Esophagus muscularis mucosa (tissue), 4 donors: ENCODE measurements around the gene SAMD7. TPM values are rescaled to one million over a fixed set of nuclear protein-coding genes. Genes with fewer than 3 reads are reported as not detected.

ENCODE experiments used
- DNase-seq: peaks from one replicate; pipeline ENCODE4 v3.0.0-alpha.2; 2017; ENCODE audit errors: extremely low spot score
- H3K27ac ChIP-seq, 4 donors: fragments of 200-600 bp; sonication (generic); replicated peaks in 1 of 4; 1 replicate in 3 of 4; 2 replicates in 1 of 4; pipeline ENCODE4 v1.5.1; 2016 to 2019; ENCODE audit warnings: mild to moderate bottlenecking in 1 of 4
- H3K27me3 ChIP-seq, 4 donors: fragments of 200-600 bp; sonication (generic); one replicate each; pipeline versions ENCODE4 v1.5.1 to v1.6.0; 2016 to 2019
- H3K36me3 ChIP-seq, 4 donors: fragments of 200-600 bp; sonication (generic); one replicate each; pipeline ENCODE4 v1.5.1; 2016 to 2019
- H3K4me1 ChIP-seq, 4 donors: fragments of 200-600 bp; sonication (generic); one replicate each; pipeline ENCODE4 v1.5.1; 2016 to 2019
- H3K4me3 ChIP-seq, 4 donors: fragments of 200-600 bp; sonication (generic); 1 replicate in 2 of 4; 2 replicates in 2 of 4; pipeline ENCODE4 v1.5.1; 2016 to 2019; ENCODE audit warnings: mild to moderate bottlenecking in 4 of 4, moderate library complexity in 1 of 4
- H3K9me3 ChIP-seq, 4 donors: fragments of 200-600 bp; sonication (generic); 1 replicate in 3 of 4; 2 replicates in 1 of 4; pipeline ENCODE4 v1.5.1; 2016 to 2019
- CTCF ChIP-seq, 3 experiments: fragments of 200-600 bp in 2 of 3; fragments of 450-650 bp in 1 of 3; sonication (generic) in 2 of 3; IDR thresholded peaks; one replicate each; pipeline ENCODE4 v1.5.1; 2017 to 2019; ENCODE audit warnings: antibody characterized with exemption in 3 of 3, mild to moderate bottlenecking in 2 of 3, moderate library complexity in 1 of 3
- EP300 ChIP-seq: sonication (generic); formaldehyde crosslinking; IDR thresholded peaks from one replicate; pipeline ENCODE4 v1.6.1; 2017; ENCODE audit warnings: antibody characterized with exemption
- POLR2A ChIP-seq: fragments of 450-650 bp; IDR thresholded peaks from one replicate; pipeline ENCODE4 v1.6.1; 2017; ENCODE audit warnings: antibody characterized with exemption, moderate library complexity, mild to moderate bottlenecking, low read depth
- POLR2AphosphoS5 ChIP-seq, 2 donors: sonication (generic); formaldehyde crosslinking; IDR thresholded peaks; one replicate each; pipeline ENCODE4 v1.6.1; 2017; ENCODE audit warnings: antibody characterized with exemption in 2 of 2
- WGBS: methylation state at CpG from one replicate; pipeline ENCODE4 v1.1.5; 2018; 5-methylcytosine and 5-hydroxymethylcytosine counted together
- intact Hi-C: fragments of 100-400 bp; cut with DNase I; formaldehyde crosslinking; loops from one replicate; pipeline ENCODE4 v1.15.1; 2023
- total RNA-seq, 4 donors: library from RNA; depleted of rRNA; stranded (reverse); fragments of >200 nt; gene quantifications; one replicate each; pipeline versions ENCODE4 v1.1.0 to v1.2.1, GENCODE V29; 2016

The SAMD7 gene
- not detected for total RNA-seq

GRCh38 chr3:169911272-169911671, at the start of gene SAMD7:
SAMD7 (plus strand) TSS chr3:169911572; CDS start chr3:169919499, 7,927 bp downstream.
- no peaks in the 10 kb centered on the region for H3K4me1 ChIP-seq
- intact Hi-C loops: no loop called here
- no peaks in the 10 kb centered on the region for H3K9me3 ChIP-seq
- TF ChIP-seq CTCF (IDR thresholded peaks at IDR 0.05) (no peak), EP300 (no peak), POLR2AphosphoS5 (IDR thresholded peaks at IDR 0.05) (no peak), POLR2A (no peak)
- DNase-seq: no peak
- no peaks in the 10 kb centered on the region for H3K36me3 ChIP-seq
- peaks cover 0 to 6% (median 0%) of the 10 kb centered on the region in 4 donors for H3K27me3 ChIP-seq
- 97% methylated on average over 1 of the region's 1 CpG for WGBS
- no peak within 1 kb of the TSS for H3K4me3 ChIP-seq
- H3K27ac ChIP-seq: no peak within 1 kb of the TSS

- intact Hi-C loops: loop anchor here (2.0 kb wide), 1 partner anchor 105 kb away; the partner anchor contains the start of gene SEC62
- H3K36me3 ChIP-seq: no peaks in the 10 kb centered on the region
- DNase-seq: no peak
- H3K27me3 ChIP-seq: no peaks in the 10 kb centered on the region
- H3K9me3 ChIP-seq: no peaks in the 10 kb centered on the region
- H3K4me3 ChIP-seq: no peak overlapping the region
- H3K4me1 ChIP-seq: peaks cover 0 to 5% (median 4%) of the 10 kb centered on the region in 4 donors
- TF ChIP-seq EP300 (no peak), POLR2A (no peak), POLR2AphosphoS5 (IDR thresholded peaks at IDR 0.05) (no peak), CTCF (IDR thresholded peaks at IDR 0.05) (no peak)
- H3K27ac ChIP-seq: no peak overlapping the region
- WGBS: 84% methylated on average over 5 of the region's 5 CpGs
Observed at GRCh38 chr3:169861871-169862270, 49.5 kb upstream of the SAMD7 start.

- DNase-seq: no peak
- Histone ChIP-seq H3K4me1 (peaks cover 0 to 5% (median 4%) of the 10 kb centered on the region in 4 donors), H3K9me3 (no peaks in the 10 kb centered on the region), H3K27ac (no peak overlapping the region), H3K36me3 (no peaks in the 10 kb centered on the region), H3K4me3 (no peak overlapping the region), H3K27me3 (no peaks in the 10 kb centered on the region)
- TF ChIP-seq POLR2AphosphoS5 (IDR thresholded peaks at IDR 0.05): peak in 1 of 2 donors; percentile 25
- peak; percentile 83 to 94 (median 87) for TF ChIP-seq CTCF (IDR thresholded peaks at IDR 0.05)
- no peak for TF ChIP-seq EP300
- TF ChIP-seq POLR2A: no peak
- WGBS: 2% methylated on average over 6 of the region's 6 CpGs
- intact Hi-C loops: loop anchor here (2.0 kb wide), 1 partner anchor 103 kb away; the partner anchor contains the start of gene SEC62
Observed at GRCh38 chr3:169863458-169863899, 47.9 kb upstream of the SAMD7 start.

GRCh38 chr3:169864270-169864669, 47.1 kb upstream of the SAMD7 start:
- H3K4me1 ChIP-seq: peaks cover 0 to 5% (median 4%) of the 10 kb centered on the region in 4 donors
- no peak for DNase-seq
- H3K9me3 ChIP-seq: no peaks in the 10 kb centered on the region
- no peak overlapping the region for H3K27ac ChIP-seq
- TF ChIP-seq POLR2AphosphoS5 (IDR thresholded peaks at IDR 0.05): no peak
- TF ChIP-seq CTCF (IDR thresholded peaks at IDR 0.05): no peak
- TF ChIP-seq EP300: no peak
- TF ChIP-seq POLR2A: no peak
- intact Hi-C loops: no loop called here
- no peaks in the 10 kb centered on the region for H3K27me3 ChIP-seq
- H3K36me3 ChIP-seq: no peaks in the 10 kb centered on the region
- no peak overlapping the region for H3K4me3 ChIP-seq
- WGBS: 93% methylated on average over 2 of the region's 2 CpGs

- Histone ChIP-seq H3K27ac (no peak overlapping the region), H3K4me1 (peaks cover 0 to 5% (median 4%) of the 10 kb centered on the region in 4 donors), H3K27me3 (no peaks in the 10 kb centered on the region), H3K9me3 (no peaks in the 10 kb centered on the region), H3K4me3 (no peak overlapping the region), H3K36me3 (no peaks in the 10 kb centered on the region)
- no peak for DNase-seq
- TF ChIP-seq POLR2AphosphoS5 (IDR thresholded peaks at IDR 0.05): no peak
- no peak for TF ChIP-seq CTCF (IDR thresholded peaks at IDR 0.05)
- TF ChIP-seq EP300: no peak
- TF ChIP-seq POLR2A: no peak
- WGBS: 78% methylated on average over 12 of the region's 12 CpGs
- intact Hi-C loops: no loop called here
Observed at GRCh38 chr3:169865176-169865767, 46.1 kb upstream of the SAMD7 start.
